Common myeloid progenitor, CD34-positive (primary cell): Measurements from ENCODE around the gene STRN3.
A peak's percentile ranks its signal among the peaks of the same experiment; 100 is the strongest.

Experiments used
- CTCF ChIA-PET: fragments of 350-600 bp; sonication (Branson Sonifier 250); formaldehyde crosslinking; loops from one replicate; lab custom pipeline; 2021; ENCODE audit warnings: antibody characterized with exemption; lab: Charles Lee
- POLR2A ChIA-PET: fragments of 350-600 bp; sonication (Branson Sonifier 250); formaldehyde crosslinking; loops from one replicate; lab custom pipeline; 2021; ENCODE audit warnings: antibody characterized with exemption; lab: Charles Lee
- DNase-seq, 3 donors: peaks; one replicate each; pipeline versions ENCODE4 v3.0.0 to v3.0.0-alpha.2; 2013
- H3K27ac ChIP-seq, 2 experiments: 1 replicate in 1 of 2; 2 replicates in 1 of 2; pipeline ENCODE4 v1.7.0; 2013; ENCODE audit warnings: inconsistent platforms in 2 of 2, low read length in 2 of 2, mild to moderate bottlenecking in 2 of 2, low read depth in 1 of 2, moderate library complexity in 1 of 2; ENCODE audit not compliant: severe bottlenecking in 2 of 2, insufficient read depth in 1 of 2, poor library complexity in 1 of 2
- H3K27me3 ChIP-seq, 5 experiments: replicated peaks in 2 of 5; 1 replicate in 3 of 5; 2 replicates in 2 of 5; pipeline versions ENCODE4 v1.6.1 to v1.7.0; 2013; ENCODE audit warnings: low read length in 4 of 5, mild to moderate bottlenecking in 2 of 5, moderate library complexity in 2 of 5, inconsistent platforms in 1 of 5; ENCODE audit not compliant: insufficient read depth in 5 of 5, control insufficient read depth in 4 of 5
- H3K36me3 ChIP-seq, 4 experiments: 1 replicate in 2 of 4; 2 replicates in 2 of 4; pipeline versions ENCODE4 v1.6.1 to v1.7.0; 2013; ENCODE audit warnings: low read length in 3 of 4, control low read depth in 1 of 4, mild to moderate bottlenecking in 1 of 4; ENCODE audit not compliant: control insufficient read depth in 4 of 4, insufficient read depth in 4 of 4
- H3K4me1 ChIP-seq, 4 experiments: 1 replicate in 3 of 4; 2 replicates in 1 of 4; pipeline versions ENCODE4 v1.6.1 to v1.7.1; 2013; ENCODE audit warnings: low read length in 3 of 4, mild to moderate bottlenecking in 3 of 4, control low read depth in 1 of 4, inconsistent platforms in 1 of 4, moderate library complexity in 1 of 4; ENCODE audit not compliant: control insufficient read depth in 4 of 4, insufficient read depth in 4 of 4; ENCODE audit errors: control extremely low read depth in 1 of 4
- H3K4me3 ChIP-seq, 7 experiments: 1 replicate in 4 of 7; 2 replicates in 3 of 7; pipeline versions ENCODE4 v1.5.1 to v1.7.0; 2013; ENCODE audit warnings: mild to moderate bottlenecking in 7 of 7, low read length in 6 of 7, moderate library complexity in 6 of 7, inconsistent platforms in 2 of 7, low read depth in 2 of 7, control low read depth in 1 of 7; ENCODE audit not compliant: insufficient read depth in 4 of 7, control insufficient read depth in 1 of 7; ENCODE audit errors: extremely low read depth in 1 of 7
- H3K9me3 ChIP-seq, 5 experiments: 1 replicate in 4 of 5; 2 replicates in 1 of 5; pipeline versions ENCODE4 v1.6.1 to v1.7.1; 2013; ENCODE audit warnings: low read length in 4 of 5, mild to moderate bottlenecking in 2 of 5, inconsistent platforms in 1 of 5, low read depth in 1 of 5, moderate library complexity in 1 of 5; ENCODE audit not compliant: control insufficient read depth in 4 of 5, insufficient read depth in 2 of 5; ENCODE audit errors: control extremely low read depth in 1 of 5
- WGBS: methylation state at CpG from one replicate; pipeline ENCODE4 v1.1.5; 2013; ENCODE audit not compliant: insufficient coverage; 5-methylcytosine and 5-hydroxymethylcytosine counted together

The STRN3 gene

GRCh38 chr14:30928462-30928861, 97.7 kb downstream of the STRN3 start:
- peak in 2 of 3 donors; percentile 54 to 56 for DNase-seq
- CTCF ChIA-PET: no interaction called here
- H3K4me3 ChIP-seq: no peak overlapping the region
- peaks cover 0 to 10% (median 0%) of the 10 kb centered on the region in 4 experiments for H3K4me1 ChIP-seq
- POLR2A ChIA-PET: no interaction called here
- H3K27ac ChIP-seq: no peak overlapping the region
- peaks cover 0 to 10% (median 5%) of the 10 kb centered on the region in 4 experiments for H3K36me3 ChIP-seq
- H3K9me3 ChIP-seq: no peaks in the 10 kb centered on the region
- H3K27me3 ChIP-seq: no peaks in the 10 kb centered on the region

- no CpG with 5 or more reads among the region's 2 CpGs for WGBS
- ChIA-PET POLR2A (no interaction called here), CTCF (no interaction called here)
- no peak overlapping the region for H3K27ac ChIP-seq
- H3K36me3 ChIP-seq: peaks cover 0 to 10% (median 7%) of the 10 kb centered on the region in 4 experiments
- H3K4me3 ChIP-seq: no peak overlapping the region
- H3K9me3 ChIP-seq: no peaks in the 10 kb centered on the region
- peaks cover 0 to 21% (median 3%) of the 10 kb centered on the region in 4 experiments for H3K4me1 ChIP-seq
- H3K27me3 ChIP-seq: no peaks in the 10 kb centered on the region
- no peak for DNase-seq
Observed at GRCh38 chr14:30925254-30925653, 100.9 kb downstream of the STRN3 start.

- peaks cover 0 to 11% (median 3%) of the 10 kb centered on the region in 4 experiments for H3K4me1 ChIP-seq
- 100% methylated on average over 2 of the region's 2 CpGs for WGBS
- no peaks in the 10 kb centered on the region for H3K9me3 ChIP-seq
- peaks cover 4 to 16% (median 10%) of the 10 kb centered on the region in 4 experiments for H3K36me3 ChIP-seq
- CTCF ChIA-PET: interaction anchor here (1.3 to 1.9 kb wide), 2 partner anchors 9 to 23 kb away, joined by 3 to 5 read pairs; no protein-coding TSS in a partner anchor
- H3K4me3 ChIP-seq: no peak overlapping the region
- no peak for DNase-seq
- no peaks in the 10 kb centered on the region for H3K27me3 ChIP-seq
- H3K27ac ChIP-seq: no peak overlapping the region
- POLR2A ChIA-PET: no interaction called here
Observed at GRCh38 chr14:30921788-30922187, 104.4 kb downstream of the STRN3 start.

GRCh38 chr14:30921305-30921704, 104.9 kb downstream of the STRN3 start:
- no CpG with 5 or more reads among the region's 1 CpG for WGBS
- ChIA-PET POLR2A (no interaction called here), CTCF (interaction anchor here (1.9 kb wide), 1 partner anchor 9 kb away, joined by 5 read pairs; no protein-coding TSS in a partner anchor)
- Histone ChIP-seq H3K9me3 (no peaks in the 10 kb centered on the region), H3K4me1 (peaks cover 0 to 11% (median 3%) of the 10 kb centered on the region in 4 experiments), H3K36me3 (peaks cover 4 to 18% (median 9%) of the 10 kb centered on the region in 4 experiments), H3K27ac (no peak overlapping the region), H3K27me3 (no peaks in the 10 kb centered on the region), H3K4me3 (no peak overlapping the region)
- DNase-seq: peak; percentile 10 to 34 (median 21)

GRCh38 chr14:30915596-30915995, 110.6 kb downstream of the STRN3 start:
- no CpG with 5 or more reads among the region's 2 CpGs for WGBS
- CTCF ChIA-PET: interaction anchor here (1.4 kb wide), 1 partner anchor 11 kb away, joined by 4 read pairs; no protein-coding TSS in a partner anchor
- H3K4me1 ChIP-seq: no peaks in the 10 kb centered on the region
- H3K36me3 ChIP-seq: peaks cover 0 to 19% (median 14%) of the 10 kb centered on the region in 4 experiments
- H3K9me3 ChIP-seq: no peaks in the 10 kb centered on the region
- no peak overlapping the region for H3K27ac ChIP-seq
- POLR2A ChIA-PET: no interaction called here
- DNase-seq: no peak
- no peak overlapping the region for H3K4me3 ChIP-seq
- no peaks in the 10 kb centered on the region for H3K27me3 ChIP-seq

GRCh38 chr14:30914812-30915211, 111.4 kb downstream of the STRN3 start:
- DNase-seq: no peak
- H3K27me3 ChIP-seq: no peaks in the 10 kb centered on the region
- ChIA-PET CTCF (interaction anchor here (1.4 to 1.7 kb wide), 2 partner anchors 10 to 19 kb away, joined by 4 to 5 read pairs; no protein-coding TSS in a partner anchor), POLR2A (no interaction called here)
- no peak overlapping the region for H3K27ac ChIP-seq
- no peak overlapping the region for H3K4me3 ChIP-seq
- H3K36me3 ChIP-seq: peaks cover 0 to 21% (median 16%) of the 10 kb centered on the region in 4 experiments
- H3K4me1 ChIP-seq: no peaks in the 10 kb centered on the region
- WGBS: no CpG with 5 or more reads among the region's 1 CpG
- H3K9me3 ChIP-seq: no peaks in the 10 kb centered on the region

- Histone ChIP-seq H3K27me3 (no peaks in the 10 kb centered on the region), H3K4me1 (no peaks in the 10 kb centered on the region), H3K27ac (no peak overlapping the region), H3K36me3 (peaks cover 9 to 51% (median 24%) of the 10 kb centered on the region in 4 experiments), H3K4me3 (no peak overlapping the region), H3K9me3 (no peaks in the 10 kb centered on the region)
- WGBS: no CpG with 5 or more reads among the region's 2 CpGs
- no peak for DNase-seq
- ChIA-PET CTCF (interaction anchor here (2.1 kb wide), 1 partner anchor 252 kb away, joined by 6 read pairs; no protein-coding TSS in a partner anchor), POLR2A (interaction anchor here (0.6 kb wide), 1 partner anchor 261 kb away, joined by 4 read pairs; no protein-coding TSS in a partner anchor)
Observed at GRCh38 chr14:30908826-30909225, 117.4 kb downstream of the STRN3 start.
